Retinal pigment epithelial cell (primary cell): ENCODE measurements around the gene KLF9.

ENCODE experiments used
- DNase-seq: peaks from one replicate; pipeline ENCODE4 v3.0.0-alpha.2; 2010; ENCODE audit warnings: low read depth
- H3K4me3 ChIP-seq: 2 replicates; pipeline ENCODE4 v1.5.1; 2011; ENCODE audit warnings: mild to moderate bottlenecking, low read length, control low read depth, moderate library complexity
- CTCF ChIP-seq: conservative IDR thresholded peaks from 2 replicates; pipeline ENCODE4 v1.5.1; 2011; ENCODE audit warnings: low read depth, low read length, control low read depth, inconsistent platforms

The KLF9 gene

GRCh38 chr9:70395652-70396051 lies 18.8 kb downstream of the KLF9 start:
- TF ChIP-seq CTCF, result no peak
- H3K4me3 ChIP-seq, result no peak overlapping the region
- no peak for DNase-seq

GRCh38 chr9:70392850-70393249 lies 21.6 kb downstream of the KLF9 start:
- DNase-seq, result no peak
- no peak overlapping the region for H3K4me3 ChIP-seq
- TF ChIP-seq CTCF, result no peak

- DNase-seq, result no peak
- TF ChIP-seq CTCF, result peak; percentile 47
- H3K4me3 ChIP-seq, result no peak overlapping the region
Measured at GRCh38 chr9:70392189-70392588, 22.3 kb downstream of the KLF9 start.

- peak; percentile 50 for DNase-seq
- no peak for TF ChIP-seq CTCF
- H3K4me3 ChIP-seq, result no peak overlapping the region
Measured at GRCh38 chr9:70390933-70391341, 23.5 kb downstream of the KLF9 start.

- no peak overlapping the region for H3K4me3 ChIP-seq
- TF ChIP-seq CTCF, result no peak
- DNase-seq, result no peak
Measured at GRCh38 chr9:70389621-70390266, 24.7 kb downstream of the KLF9 start.

- TF ChIP-seq CTCF, result no peak
- DNase-seq, result no peak
- H3K4me3 ChIP-seq, result no peak overlapping the region
Measured at GRCh38 chr9:70389188-70389587, 25.3 kb downstream of the KLF9 start.

- no peak for TF ChIP-seq CTCF
- no peak overlapping the region for H3K4me3 ChIP-seq
- DNase-seq, result no peak
Measured at GRCh38 chr9:70387663-70388062, 26.8 kb downstream of the KLF9 start.
